Nephron progenitor cell (in vitro differentiated cells): Measurements from ENCODE around the gene SEPTIN10.
A peak's percentile ranks its signal among the peaks of the same experiment; 100 is the strongest.

Source experiments
- DNase-seq: peaks from one replicate; pipeline ENCODE4 v3.0.0; 2021
- H3K27ac Mint-ChIP-seq: 2 replicates; pipeline ENCODE4 v1.8.0; 2021; ENCODE audit warnings: mild to moderate bottlenecking, moderate library complexity, mixed read lengths
- H3K27me3 Mint-ChIP-seq: 2 replicates; pipeline ENCODE4 v1.8.0; 2021; ENCODE audit warnings: mild to moderate bottlenecking, low read depth, mixed read lengths; ENCODE audit not compliant: poor library complexity
- H3K36me3 Mint-ChIP-seq: 2 replicates; pipeline ENCODE4 v1.8.0; 2021; ENCODE audit warnings: low read depth, mixed read lengths
- H3K4me1 Mint-ChIP-seq: 2 replicates; pipeline ENCODE4 v1.8.0; 2021; ENCODE audit warnings: mixed read lengths
- H3K4me3 Mint-ChIP-seq: 2 replicates; pipeline ENCODE4 v1.8.0; 2021; ENCODE audit warnings: mild to moderate bottlenecking, moderate library complexity, mixed read lengths
- H3K9me3 Mint-ChIP-seq: 2 replicates; pipeline ENCODE4 v1.8.0; 2021; ENCODE audit warnings: mild to moderate bottlenecking, moderate library complexity, mixed read lengths
- TF ChIP-seq, protein P1 (sequence below): fragments of 200-600 bp; sonication (generic); IDR thresholded peaks from 2 replicates; pipeline ENCODE4 v1.5.0; 2021; ENCODE audit warnings: antibody characterized with exemption

SEPTIN10 gene

DNA sequence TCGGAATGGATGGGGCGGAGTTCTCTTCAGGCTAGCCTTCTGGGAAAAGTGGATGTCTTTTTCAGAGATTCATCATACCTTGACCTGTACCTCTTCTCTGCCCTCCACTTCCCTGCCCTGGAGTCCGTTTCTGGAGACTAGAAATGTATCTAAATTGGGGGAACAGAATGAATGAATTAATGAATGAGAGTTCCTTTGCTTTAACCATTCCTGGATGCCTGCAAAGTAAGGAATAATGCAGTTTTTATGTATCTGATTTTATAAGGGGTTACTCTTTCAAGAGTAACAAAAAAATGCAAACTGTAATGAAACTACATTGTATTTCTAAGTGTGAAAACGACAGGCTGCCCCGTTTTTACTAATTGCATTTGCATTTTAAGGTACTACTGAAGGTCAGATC, 2.4 kb upstream of the SEPTIN10 start:
- Mint-ChIP-seq H3K36me3 (no peaks in the 10 kb centered on the region), H3K4me1 (peaks cover 43% of the 10 kb centered on the region), H3K27ac (no peak overlapping the region), H3K9me3 (no peaks in the 10 kb centered on the region), H3K4me3 (peak overlapping the region; percentile 83), H3K27me3 (peaks cover 20% of the 10 kb centered on the region)
- TF ChIP-seq, protein P1, sequence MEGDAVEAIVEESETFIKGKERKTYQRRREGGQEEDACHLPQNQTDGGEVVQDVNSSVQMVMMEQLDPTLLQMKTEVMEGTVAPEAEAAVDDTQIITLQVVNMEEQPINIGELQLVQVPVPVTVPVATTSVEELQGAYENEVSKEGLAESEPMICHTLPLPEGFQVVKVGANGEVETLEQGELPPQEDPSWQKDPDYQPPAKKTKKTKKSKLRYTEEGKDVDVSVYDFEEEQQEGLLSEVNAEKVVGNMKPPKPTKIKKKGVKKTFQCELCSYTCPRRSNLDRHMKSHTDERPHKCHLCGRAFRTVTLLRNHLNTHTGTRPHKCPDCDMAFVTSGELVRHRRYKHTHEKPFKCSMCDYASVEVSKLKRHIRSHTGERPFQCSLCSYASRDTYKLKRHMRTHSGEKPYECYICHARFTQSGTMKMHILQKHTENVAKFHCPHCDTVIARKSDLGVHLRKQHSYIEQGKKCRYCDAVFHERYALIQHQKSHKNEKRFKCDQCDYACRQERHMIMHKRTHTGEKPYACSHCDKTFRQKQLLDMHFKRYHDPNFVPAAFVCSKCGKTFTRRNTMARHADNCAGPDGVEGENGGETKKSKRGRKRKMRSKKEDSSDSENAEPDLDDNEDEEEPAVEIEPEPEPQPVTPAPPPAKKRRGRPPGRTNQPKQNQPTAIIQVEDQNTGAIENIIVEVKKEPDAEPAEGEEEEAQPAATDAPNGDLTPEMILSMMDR: no peak
- no peak for DNase-seq

DNA sequence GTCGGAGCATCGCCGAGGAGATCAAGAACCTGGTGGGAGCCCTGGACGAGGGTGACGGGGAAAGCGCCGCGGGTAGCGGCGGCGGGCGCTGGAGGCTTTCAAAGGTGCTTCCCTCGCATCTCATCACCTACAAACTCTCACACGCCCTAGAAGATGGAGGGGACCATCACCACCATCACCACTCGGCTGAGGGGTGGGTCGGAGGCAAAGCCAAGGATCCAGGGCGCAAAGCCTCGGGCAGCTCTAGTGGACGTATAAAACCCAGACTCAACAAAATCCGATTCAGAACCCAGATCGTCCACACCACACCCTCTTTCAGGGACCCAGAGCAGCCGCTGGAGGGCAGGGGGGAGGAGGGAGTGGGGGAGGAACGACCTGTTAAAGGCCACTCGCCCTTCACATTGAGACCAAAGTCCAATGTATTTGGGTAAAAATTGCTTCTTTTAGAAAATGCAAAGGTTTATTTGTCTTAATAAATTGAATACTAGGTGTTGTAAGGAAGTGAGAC, 1.9 kb upstream of the SEPTIN10 start:
- Mint-ChIP-seq H3K4me3 (peak overlapping the region; percentile 83), H3K27me3 (peaks cover 20% of the 10 kb centered on the region), H3K4me1 (peaks cover 48% of the 10 kb centered on the region), H3K9me3 (no peaks in the 10 kb centered on the region), H3K27ac (no peak overlapping the region), H3K36me3 (no peaks in the 10 kb centered on the region)
- DNase-seq: peak; percentile 26
- TF ChIP-seq, protein P1: no peak

DNA sequence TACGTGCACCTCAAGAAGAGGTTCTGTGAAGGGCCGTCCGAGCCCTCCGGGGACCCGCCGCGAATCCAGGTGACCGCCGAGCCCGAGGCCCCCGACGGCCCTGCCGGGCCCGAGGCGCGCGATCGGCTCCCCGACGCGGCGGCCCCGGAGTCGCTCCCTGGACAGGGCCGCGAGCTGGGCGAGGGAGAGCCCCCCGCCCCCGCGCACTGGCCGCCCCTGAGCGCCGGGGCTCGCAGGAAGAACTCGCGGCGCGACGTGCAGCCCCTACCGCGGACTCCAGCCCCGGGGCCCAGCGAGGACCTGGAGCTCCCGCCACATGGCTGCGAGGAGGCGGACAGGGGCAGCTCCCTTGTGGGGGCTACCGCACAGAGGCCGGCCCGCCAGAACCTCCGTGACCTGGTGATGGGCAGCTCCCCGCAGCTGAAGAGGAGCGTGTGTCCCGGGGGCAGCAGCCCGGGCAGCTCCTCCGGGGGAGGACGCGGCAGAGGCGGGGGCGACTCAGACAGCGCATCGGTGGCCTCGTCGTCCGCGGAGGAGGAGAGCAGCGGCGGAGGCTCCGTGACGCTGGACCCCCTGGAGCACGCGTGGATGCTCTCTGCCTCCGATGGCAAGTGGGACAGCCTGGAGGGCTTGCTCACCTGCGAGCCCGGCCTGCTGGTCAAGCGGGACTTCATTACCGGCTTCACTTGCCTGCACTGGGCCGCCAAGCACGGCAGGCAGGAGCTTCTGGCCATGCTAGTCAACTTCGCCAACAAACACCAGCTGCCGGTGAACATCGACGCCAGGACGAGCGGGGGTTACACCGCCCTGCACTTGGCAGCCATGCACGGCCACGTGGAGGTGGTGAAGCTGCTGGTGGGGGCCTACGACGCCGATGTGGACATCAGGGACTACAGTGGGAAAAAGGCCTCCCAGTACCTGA, 1.2 kb upstream of the SEPTIN10 start:
- peaks cover 20% of the 10 kb centered on the region for H3K27me3 Mint-ChIP-seq
- H3K27ac Mint-ChIP-seq: no peak overlapping the region
- DNase-seq: peak; percentile 59
- TF ChIP-seq, protein P1: no peak
- H3K9me3 Mint-ChIP-seq: no peaks in the 10 kb centered on the region
- H3K36me3 Mint-ChIP-seq: peaks cover under 1% of the 10 kb centered on the region
- peaks cover 51% of the 10 kb centered on the region for H3K4me1 Mint-ChIP-seq
- H3K4me3 Mint-ChIP-seq: peak overlapping the region; percentile 83

DNA sequence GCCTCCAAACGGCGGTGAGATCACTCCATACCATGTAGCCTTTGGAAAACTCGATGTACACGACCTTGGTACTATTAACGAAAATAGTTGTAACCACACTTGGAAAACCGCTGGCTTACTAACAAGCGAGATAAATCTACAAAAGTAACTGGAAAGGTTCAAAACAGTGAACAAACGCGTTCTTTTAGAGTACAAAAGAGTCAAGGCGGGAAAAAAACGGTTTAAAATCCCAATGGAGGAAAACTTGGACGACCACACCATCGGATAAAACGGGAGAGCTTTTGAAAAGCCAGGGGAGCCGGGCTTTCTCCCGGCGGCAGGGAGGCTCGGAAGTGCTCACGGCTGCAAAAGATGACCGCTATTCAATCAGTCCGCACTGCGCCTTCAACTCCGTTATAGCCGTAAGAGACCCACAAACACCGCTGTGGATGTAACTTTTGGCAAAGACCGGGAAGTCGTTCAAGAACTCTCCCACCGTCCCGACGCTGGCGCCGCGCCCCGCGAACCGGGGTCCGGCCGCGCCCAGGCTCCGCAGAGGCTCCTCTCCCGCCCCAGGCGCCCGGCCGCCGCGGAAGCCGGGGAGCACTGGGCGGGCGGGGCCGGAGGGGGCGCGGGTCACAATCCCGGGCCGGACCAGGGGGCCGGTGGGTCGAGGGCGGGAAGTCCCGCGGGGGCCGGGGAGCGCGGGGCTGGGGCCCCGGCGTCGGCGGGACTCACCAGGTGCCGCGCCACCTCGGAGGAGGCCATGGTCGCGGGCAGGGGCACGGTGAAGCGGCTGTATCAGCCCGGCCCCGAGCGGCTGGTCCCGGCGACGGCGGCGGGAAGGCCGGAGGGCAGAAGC, 465 bp downstream of the SEPTIN10 start:
- Mint-ChIP-seq H3K9me3 (no peaks in the 10 kb centered on the region), H3K36me3 (peaks cover 9% of the 10 kb centered on the region), H3K27ac (peak overlapping the region; percentile 99), H3K4me3 (peak overlapping the region; percentile 98), H3K4me1 (peaks cover 65% of the 10 kb centered on the region), H3K27me3 (peaks cover 20% of the 10 kb centered on the region)
- no peak for DNase-seq
- TF ChIP-seq, protein P1: no peak

DNA sequence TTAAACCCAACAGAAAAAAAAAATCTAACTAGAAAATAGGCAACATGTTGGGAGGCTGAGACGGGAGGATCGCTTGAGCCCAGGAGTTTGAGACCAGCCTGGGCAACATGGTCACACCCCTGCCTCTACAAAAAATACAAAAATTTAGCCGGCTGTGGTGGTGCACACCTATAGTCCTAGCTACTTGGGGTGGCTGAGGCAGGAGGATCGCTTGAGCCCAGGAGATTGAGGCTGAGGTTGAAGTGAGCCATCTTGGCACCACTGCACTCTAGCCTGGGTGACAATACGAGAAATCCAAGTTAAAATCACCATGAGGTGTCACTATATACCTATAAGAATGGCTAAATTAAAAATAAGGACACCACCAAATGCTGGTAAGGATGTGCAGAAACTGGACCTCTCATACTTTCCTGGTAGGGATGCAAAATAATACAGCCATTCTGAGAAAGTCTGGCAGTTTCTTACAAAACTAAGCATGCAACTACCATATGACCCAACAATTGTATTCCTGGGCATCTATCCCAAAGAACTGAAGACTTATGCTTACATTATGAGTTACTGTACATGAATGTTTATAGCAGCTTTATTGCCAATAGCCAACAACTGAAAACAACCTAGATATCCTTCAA, 2.2 kb downstream of the SEPTIN10 start:
- peaks cover 9% of the 10 kb centered on the region for H3K36me3 Mint-ChIP-seq
- no peak for DNase-seq
- H3K4me1 Mint-ChIP-seq: peaks cover 65% of the 10 kb centered on the region
- H3K4me3 Mint-ChIP-seq: peak overlapping the region; percentile 98
- H3K27ac Mint-ChIP-seq: peak overlapping the region; percentile 59
- H3K9me3 Mint-ChIP-seq: no peaks in the 10 kb centered on the region
- TF ChIP-seq, protein P1: no peak
- peaks cover 17% of the 10 kb centered on the region for H3K27me3 Mint-ChIP-seq
